Thymus (tissue), 11 donors: ENCODE data around the gene CDA. TPM values are rescaled to one million over a fixed set of nuclear protein-coding genes. Genes with fewer than 3 reads are reported as not detected.

Source experiments
- DNase-seq, 9 donors: peaks; one replicate each; pipeline ENCODE4 v3.0.0-alpha.2; 2013; ENCODE audit warnings: low spot score in 9 of 9, low read depth in 6 of 9, missing footprints in 1 of 9
- H3K27ac ChIP-seq, 2 donors: one replicate each; pipeline ENCODE4 v1.5.1; 2013; ENCODE audit warnings: control low read depth in 1 of 2, low read depth in 1 of 2, low read length in 1 of 2, mild to moderate bottlenecking in 1 of 2, moderate library complexity in 1 of 2
- H3K27me3 ChIP-seq, 2 donors: one replicate each; pipeline ENCODE4 v1.5.1; 2013; ENCODE audit warnings: low read length in 1 of 2; ENCODE audit not compliant: control insufficient read depth in 2 of 2, insufficient read depth in 1 of 2
- H3K36me3 ChIP-seq, 2 donors: one replicate each; pipeline ENCODE4 v1.5.1; 2013; ENCODE audit warnings: low read length in 1 of 2, mild to moderate bottlenecking in 1 of 2, moderate library complexity in 1 of 2; ENCODE audit not compliant: control insufficient read depth in 2 of 2, insufficient read depth in 2 of 2
- H3K4me1 ChIP-seq, 2 donors: one replicate each; pipeline ENCODE4 v1.5.1; 2013; ENCODE audit warnings: low read length in 2 of 2; ENCODE audit not compliant: control insufficient read depth in 2 of 2, insufficient read depth in 2 of 2
- H3K4me3 ChIP-seq, 2 donors: one replicate each; pipeline ENCODE4 v1.5.1; 2013; ENCODE audit warnings: low read length in 2 of 2, control low read depth in 1 of 2, mild to moderate bottlenecking in 1 of 2
- H3K9me3 ChIP-seq, 2 donors: one replicate each; pipeline ENCODE4 v1.5.1; 2013; ENCODE audit warnings: low read length in 1 of 2, mild to moderate bottlenecking in 1 of 2; ENCODE audit not compliant: control insufficient read depth in 2 of 2, insufficient read depth in 1 of 2
- WGBS: extraction: QIAGEN DNeasy Blood & Tissue Kit; methylation state at CpG from one replicate; pipeline ENCODE4 v1.1.7; 2013; 5-methylcytosine and 5-hydroxymethylcytosine counted together
- polyA plus RNA-seq: library from polyadenylated mRNA; stranded (reverse); fragments of 200-250 nt; gene quantifications from one replicate; pipeline ENCODE4 v1.2.3, GENCODE V29; 2013
- total RNA-seq: library from RNA; stranded (reverse); fragments of 120-200 nt; gene quantifications from one replicate; pipeline ENCODE4 v1.2.4, GENCODE V29; 2013
- donor health status: healthy.

Gene CDA
- total and polyA plus RNA-seq, 2 donors = 0.33 to 2.8 TPM

GRCh38 chr1:20578721-20579395 is 10.0 kb upstream of the CDA start:
- no peaks in the 10 kb centered on the region for H3K4me1 ChIP-seq
- 71% methylated on average over 13 of the region's 13 CpGs for WGBS
- H3K36me3 ChIP-seq = no peaks in the 10 kb centered on the region
- no peaks in the 10 kb centered on the region for H3K9me3 ChIP-seq
- H3K4me3 ChIP-seq = no peak overlapping the region
- no peak for DNase-seq
- no peak overlapping the region for H3K27ac ChIP-seq
- peaks cover 0 to 4% of the 10 kb centered on the region in 2 donors for H3K27me3 ChIP-seq

- Histone ChIP-seq H3K27ac (no peak overlapping the region), H3K9me3 (peaks cover 0 to 2% of the 10 kb centered on the region in 2 donors), H3K36me3 (no peaks in the 10 kb centered on the region), H3K4me1 (no peaks in the 10 kb centered on the region), H3K4me3 (no peak overlapping the region), H3K27me3 (peaks cover 7 to 24% of the 10 kb centered on the region in 2 donors)
- 22% methylated on average over 2 of the region's 2 CpGs for WGBS
- DNase-seq = no peak
Measured at GRCh38 chr1:20584890-20585289, 4.0 kb upstream of the CDA start.

GRCh38 chr1:20586953-20587660 is 1.8 kb upstream of the CDA start:
- 94% methylated on average over 10 of the region's 10 CpGs for WGBS
- Histone ChIP-seq H3K36me3 (no peaks in the 10 kb centered on the region), H3K9me3 (peaks cover 0 to 2% of the 10 kb centered on the region in 2 donors), H3K4me1 (no peaks in the 10 kb centered on the region), H3K27me3 (peaks cover 15 to 38% of the 10 kb centered on the region in 2 donors), H3K4me3 (no peak overlapping the region), H3K27ac (no peak overlapping the region)
- no peak for DNase-seq

- Histone ChIP-seq H3K9me3 (peaks cover 0 to 2% of the 10 kb centered on the region in 2 donors), H3K4me3 (no peak overlapping the region), H3K4me1 (no peaks in the 10 kb centered on the region), H3K27ac (no peak overlapping the region), H3K27me3 (peaks cover 15 to 38% of the 10 kb centered on the region in 2 donors), H3K36me3 (no peaks in the 10 kb centered on the region)
- WGBS = 91% methylated on average over 2 of the region's 2 CpGs
- no peak for DNase-seq
Measured at GRCh38 chr1:20587661-20588053, 1.2 kb upstream of the CDA start.

GRCh38 chr1:20589331-20590278 is 708 bp downstream of the CDA start:
- Histone ChIP-seq H3K4me1 (no peaks in the 10 kb centered on the region), H3K9me3 (peaks cover 0 to 2% of the 10 kb centered on the region in 2 donors), H3K27me3 (peaks cover 15 to 38% of the 10 kb centered on the region in 2 donors), H3K36me3 (no peaks in the 10 kb centered on the region), H3K4me3 (no peak overlapping the region), H3K27ac (no peak overlapping the region)
- no peak for DNase-seq
- WGBS = 14% methylated on average over 24 of the region's 24 CpGs

- H3K27me3 ChIP-seq = peaks cover 15 to 38% of the 10 kb centered on the region in 2 donors
- DNase-seq = no peak
- peaks cover 0 to 2% of the 10 kb centered on the region in 2 donors for H3K9me3 ChIP-seq
- 71% methylated on average over 7 of the region's 7 CpGs for WGBS
- no peaks in the 10 kb centered on the region for H3K4me1 ChIP-seq
- no peak overlapping the region for H3K27ac ChIP-seq
- no peak overlapping the region for H3K4me3 ChIP-seq
- no peaks in the 10 kb centered on the region for H3K36me3 ChIP-seq
Measured at GRCh38 chr1:20590306-20590777, 1.4 kb downstream of the CDA start.

- Histone ChIP-seq H3K36me3 (no peaks in the 10 kb centered on the region), H3K4me3 (no peak overlapping the region), H3K4me1 (no peaks in the 10 kb centered on the region), H3K27me3 (peaks cover 15 to 25% of the 10 kb centered on the region in 2 donors), H3K27ac (no peak overlapping the region), H3K9me3 (no peaks in the 10 kb centered on the region)
- no peak for DNase-seq
- WGBS = 57% methylated on average over 5 of the region's 5 CpGs
Measured at GRCh38 chr1:20593756-20594155, 4.9 kb downstream of the CDA start.

GRCh38 chr1:20594746-20595145 is 5.8 kb downstream of the CDA start:
- Histone ChIP-seq H3K9me3 (no peaks in the 10 kb centered on the region), H3K27me3 (peaks cover 8 to 15% of the 10 kb centered on the region in 2 donors), H3K4me1 (no peaks in the 10 kb centered on the region), H3K27ac (no peak overlapping the region), H3K4me3 (no peak overlapping the region), H3K36me3 (no peaks in the 10 kb centered on the region)
- DNase-seq = no peak
- 94% methylated on average over 14 of the region's 14 CpGs for WGBS
